CD4-positive, alpha-beta memory T cell (primary cell): Measurements from ENCODE around the gene NUP188. TPM values are rescaled to one million over a fixed set of nuclear protein-coding genes. Genes with fewer than 3 reads are reported as not detected.

Source experiments
- CTCF ChIA-PET: fragments of 350-600 bp; sonication (Branson Sonifier 250); formaldehyde crosslinking; loops from one replicate; lab custom pipeline; 2021; ENCODE audit warnings: inconsistent platforms; ENCODE audit not compliant: partially characterized antibody; lab: Charles Lee
- POLR2A ChIA-PET: fragments of 350-600 bp; sonication (Branson Sonifier 250); formaldehyde crosslinking; loops from one replicate; lab custom pipeline; 2021; ENCODE audit not compliant: partially characterized antibody; lab: Charles Lee
- DNase-seq, 5 donors: peaks; one replicate each; pipeline versions ENCODE4 v3.0.0 to v3.0.0-alpha.2; 2020 to 2022; ENCODE audit warnings: mixed read lengths in 1 of 5
- H3K27ac ChIP-seq: one replicate; pipeline ENCODE4 v1.7.0; 2013; ENCODE audit warnings: low read depth, low read length
- H3K27me3 ChIP-seq: 2 replicates; pipeline ENCODE4 v1.7.0; 2013; ENCODE audit warnings: mild to moderate bottlenecking, low read length, moderate library complexity; ENCODE audit not compliant: insufficient read depth
- H3K36me3 ChIP-seq: 2 replicates; pipeline ENCODE4 v1.7.0; 2013; ENCODE audit warnings: mild to moderate bottlenecking, low read length, moderate library complexity; ENCODE audit not compliant: insufficient read depth
- H3K4me1 ChIP-seq: 2 replicates; pipeline ENCODE4 v1.7.0; 2013; ENCODE audit warnings: mild to moderate bottlenecking, low read length, moderate library complexity; ENCODE audit not compliant: insufficient read depth
- H3K4me3 ChIP-seq, 2 donors: one replicate each; pipeline ENCODE4 v1.7.0; 2013; ENCODE audit warnings: low read length in 2 of 2, mild to moderate bottlenecking in 1 of 2
- H3K9me3 ChIP-seq, 2 donors: one replicate each; pipeline ENCODE4 v1.7.0; 2013; ENCODE audit warnings: low read length in 2 of 2, control low read depth in 1 of 2; ENCODE audit not compliant: control insufficient read depth in 1 of 2
- H3K27ac Mint-ChIP-seq, 7 donors: one replicate each; pipeline ENCODE4 v1.8.0; 2020 to 2021; ENCODE audit warnings: mixed read lengths in 7 of 7, mild to moderate bottlenecking in 6 of 7, inconsistent platforms in 3 of 7, moderate library complexity in 3 of 7
- H3K27me3 Mint-ChIP-seq, 2 donors: one replicate each; pipeline ENCODE4 v1.8.0; 2020 to 2021; ENCODE audit warnings: mixed read lengths in 2 of 2
- H3K36me3 Mint-ChIP-seq, 2 donors: one replicate each; pipeline ENCODE4 v1.8.0; 2020 to 2021; ENCODE audit warnings: mixed read lengths in 2 of 2, inconsistent platforms in 1 of 2, mild to moderate bottlenecking in 1 of 2
- H3K4me1 Mint-ChIP-seq, 4 donors: one replicate each; pipeline ENCODE4 v1.8.0; 2020 to 2021; ENCODE audit warnings: mixed read lengths in 4 of 4, mild to moderate bottlenecking in 1 of 4
- H3K4me3 Mint-ChIP-seq, 8 donors: one replicate each; pipeline ENCODE4 v1.8.0; 2020 to 2021; ENCODE audit warnings: mixed read lengths in 8 of 8, mild to moderate bottlenecking in 7 of 8, moderate library complexity in 6 of 8, inconsistent platforms in 3 of 8
- H3K9me3 Mint-ChIP-seq, 8 donors: one replicate each; pipeline ENCODE4 v1.8.0; 2020 to 2021; ENCODE audit warnings: mixed read lengths in 8 of 8, mild to moderate bottlenecking in 5 of 8, inconsistent platforms in 3 of 8, moderate library complexity in 1 of 8
- intact Hi-C: fragments of 100-400 bp; cut with micrococcal nuclease; formaldehyde crosslinking; loops from one replicate; pipeline ENCODE4 v1.15.1; 2023
- polyA plus RNA-seq, 2 donors: library from polyadenylated mRNA; unstranded; fragments of 300-500 nt; fragmentation: Illumina TruSeq; gene quantifications; one replicate each; pipeline ENCODE4 v1.2.3, GENCODE V29; 2021
- total RNA-seq, 2 experiments: library from RNA; stranded (reverse); gene quantifications; one replicate each; pipeline ENCODE4 v1.2.3, GENCODE V29; 2021

NUP188 gene
- total and polyA plus RNA-seq, 4 experiments from 2014 or later = 27.2 to 70.8 (median 54.8) TPM

DNA sequence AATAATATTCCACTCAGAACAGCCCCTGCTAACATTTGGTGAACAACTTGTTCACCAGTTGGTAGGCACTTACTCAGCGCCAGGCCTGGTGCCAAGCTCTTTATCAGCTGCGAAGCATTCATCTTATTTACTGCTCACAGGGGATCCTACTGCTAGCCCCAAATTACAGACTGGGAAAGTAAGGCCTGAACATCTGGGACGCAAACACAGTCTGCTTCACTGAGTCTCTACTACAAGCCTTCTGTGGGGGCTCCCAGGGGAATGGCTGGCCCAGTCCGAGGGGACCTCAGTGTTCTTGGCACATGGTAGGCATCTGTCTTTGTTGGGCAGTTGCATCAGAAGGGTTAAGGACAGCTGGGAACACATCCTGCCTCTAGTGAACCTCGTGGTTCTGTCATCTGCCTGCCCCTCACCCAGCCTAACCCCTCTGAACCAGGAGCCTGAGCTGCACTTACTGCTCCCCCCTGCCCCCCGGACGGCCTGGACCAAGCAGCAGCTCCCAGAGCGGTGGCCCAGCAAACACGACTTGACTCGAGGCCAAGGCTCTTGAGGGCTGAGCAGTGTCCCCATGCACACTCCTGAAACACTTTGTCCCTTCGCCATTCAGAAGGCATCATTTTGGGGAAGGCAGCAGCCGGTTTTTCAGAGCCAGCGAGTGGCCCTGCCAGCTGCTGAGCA is 27.0 kb upstream of the NUP188 start, which contains the start of gene PHYHD1:
Gene PHYHD1 (plus strand): TSS at position 602 of the 678 bp plus-strand sequence. CDS start 1,342 bp downstream, outside the sequence.
- Mint-ChIP-seq H3K36me3 (peaks cover 18 to 23% of the 10 kb centered on the region in 2 donors), H3K4me1 (peaks cover 1 to 9% (median 4%) of the 10 kb centered on the region in 4 donors)
- POLR2A ChIA-PET = interaction anchor here (0.6 to 1.3 kb wide), 2 partner anchors 19 to 38 kb away, joined by 3 to 4 read pairs; no protein-coding TSS in a partner anchor

DNA sequence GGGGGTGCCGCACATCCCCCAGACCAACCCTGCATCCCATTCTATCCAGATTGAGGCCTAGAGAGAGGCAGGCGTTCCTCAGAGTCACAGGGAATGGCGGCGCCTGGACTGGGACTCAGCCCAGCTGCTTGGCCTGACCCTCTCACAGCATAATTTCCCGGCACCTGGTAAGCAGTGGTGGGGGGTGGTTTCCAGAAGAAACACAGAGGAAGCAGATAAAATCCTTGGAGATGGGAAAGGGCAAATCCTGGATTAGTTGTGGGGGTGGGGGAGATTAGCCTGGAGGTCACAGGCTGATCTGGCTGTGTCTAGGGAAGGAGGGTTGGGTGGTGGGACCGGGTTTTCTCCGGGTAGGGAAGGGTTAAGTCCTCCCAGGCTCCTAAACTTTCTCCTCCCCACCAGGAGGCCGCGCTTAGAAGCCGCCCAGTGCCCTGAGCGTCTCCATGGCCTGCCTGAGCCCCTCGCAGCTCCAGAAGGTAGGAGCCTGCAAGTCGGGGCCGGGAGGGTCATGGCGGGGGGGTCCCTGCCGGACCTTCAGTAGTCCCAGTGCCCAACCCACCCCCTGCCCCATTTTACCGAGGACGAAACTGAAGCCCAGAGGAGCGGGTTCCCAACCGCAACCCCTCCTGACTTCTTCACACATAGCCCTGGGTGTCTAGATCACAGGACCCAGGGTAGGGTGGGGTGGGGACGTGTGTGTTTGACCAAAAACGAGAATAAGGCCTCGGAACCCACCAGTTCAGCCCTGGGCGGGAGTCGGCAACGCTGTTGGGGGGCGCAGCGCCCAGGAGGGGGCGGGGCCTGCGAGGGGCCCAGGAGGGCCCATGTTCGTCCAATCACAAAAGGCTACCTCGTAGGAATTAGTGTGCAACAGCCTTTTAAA is 25.4 kb upstream of the NUP188 start:
- intact Hi-C loops = no loop called here
- peaks cover 12 to 14% of the 10 kb centered on the region in 2 donors for H3K36me3 Mint-ChIP-seq
- H3K27me3 Mint-ChIP-seq = no peaks in the 10 kb centered on the region
- CTCF ChIA-PET = interaction anchor here (0.7 to 9.8 kb wide), 2 partner anchors 58 to 874 kb away, joined by 3 to 332 read pairs; no protein-coding TSS in a partner anchor
- peaks cover 10% of the 10 kb centered on the region for H3K36me3 ChIP-seq
- H3K4me1 ChIP-seq = no peaks in the 10 kb centered on the region
- H3K4me3 Mint-ChIP-seq = peak overlapping the region in 1 of 8 donors; percentile 54
- POLR2A ChIA-PET = interaction anchor here (1.6 to 2.4 kb wide), 2 partner anchors 13 to 40 kb away, joined by 5 to 10 read pairs; partner anchors contain the start of genes KYAT1 and LRRC8A
- H3K9me3 Mint-ChIP-seq = no peaks in the 10 kb centered on the region
- no peaks in the 10 kb centered on the region for H3K9me3 ChIP-seq
- no peak overlapping the region for H3K27ac Mint-ChIP-seq
- no peaks in the 10 kb centered on the region for H3K27me3 ChIP-seq
- no peak overlapping the region for H3K4me3 ChIP-seq
- no peak overlapping the region for H3K27ac ChIP-seq
- peaks cover 3 to 14% (median 9%) of the 10 kb centered on the region in 4 donors for H3K4me1 Mint-ChIP-seq
- DNase-seq = no peak

More for the DNA sequence above, 27.0 kb upstream of the NUP188 start, which contains the start of gene PHYHD1:
- intact Hi-C loops = no loop called here
- no peaks in the 10 kb centered on the region for H3K27me3 Mint-ChIP-seq
- no peaks in the 10 kb centered on the region for H3K9me3 Mint-ChIP-seq
- no peaks in the 10 kb centered on the region for H3K9me3 ChIP-seq
- peak within 1 kb of the TSS in 2 of 7 donors; percentile 23 to 42 for H3K27ac Mint-ChIP-seq
- peak within 1 kb of the TSS in 1 of 8 donors; percentile 54 for H3K4me3 Mint-ChIP-seq
- H3K27me3 ChIP-seq = no peaks in the 10 kb centered on the region
- no peak within 1 kb of the TSS for H3K27ac ChIP-seq
- peaks cover 20% of the 10 kb centered on the region for H3K36me3 ChIP-seq
- CTCF ChIA-PET = interaction anchor here (0.7 to 0.9 kb wide), 3 partner anchors 29 to 56 kb away, joined by 3 read pairs; no protein-coding TSS in a partner anchor
- H3K4me3 ChIP-seq = no peak within 1 kb of the TSS
- no peak for DNase-seq
- H3K4me1 ChIP-seq = no peaks in the 10 kb centered on the region

DNA sequence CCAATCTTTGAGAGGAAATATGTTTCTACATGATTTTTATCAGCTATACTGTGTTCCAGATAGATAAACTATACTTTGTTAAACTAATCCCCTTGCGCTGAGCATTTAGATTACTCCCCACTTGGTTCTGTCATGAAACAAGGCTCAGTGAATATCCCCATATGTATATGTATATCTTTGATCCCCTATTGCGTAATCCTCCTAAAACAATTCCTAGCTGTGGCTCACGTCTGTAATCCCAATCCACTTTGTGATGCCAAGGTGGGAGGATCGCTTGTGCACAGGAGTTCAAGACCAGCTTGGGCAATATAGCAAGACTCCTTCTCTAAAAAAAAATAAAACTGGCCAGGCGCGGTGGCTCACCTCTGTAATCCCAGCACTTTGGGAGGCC is 24.0 kb upstream of the NUP188 start:
- Mint-ChIP-seq H3K27ac (no peak overlapping the region), H3K27me3 (no peaks in the 10 kb centered on the region), H3K4me3 (no peak overlapping the region), H3K9me3 (no peaks in the 10 kb centered on the region), H3K36me3 (peaks cover 0 to 2% of the 10 kb centered on the region in 2 donors), H3K4me1 (peaks cover 7 to 15% (median 12%) of the 10 kb centered on the region in 4 donors)
- Histone ChIP-seq H3K27me3 (no peaks in the 10 kb centered on the region), H3K36me3 (no peaks in the 10 kb centered on the region), H3K9me3 (no peaks in the 10 kb centered on the region), H3K4me1 (peaks cover 8% of the 10 kb centered on the region), H3K27ac (no peak overlapping the region), H3K4me3 (no peak overlapping the region)
- intact Hi-C loops = no loop called here
- DNase-seq = no peak
- POLR2A ChIA-PET = interaction anchor here (1.6 to 2.4 kb wide), 2 partner anchors 15 to 42 kb away, joined by 5 to 10 read pairs; partner anchors contain the start of genes KYAT1 and LRRC8A
- CTCF ChIA-PET = interaction anchor here (6.9 to 9.8 kb wide), 2 partner anchors 44 to 60 kb away, joined by 100 to 332 read pairs; partner anchors contain the start of genes KYAT1 and LRRC8A

DNA sequence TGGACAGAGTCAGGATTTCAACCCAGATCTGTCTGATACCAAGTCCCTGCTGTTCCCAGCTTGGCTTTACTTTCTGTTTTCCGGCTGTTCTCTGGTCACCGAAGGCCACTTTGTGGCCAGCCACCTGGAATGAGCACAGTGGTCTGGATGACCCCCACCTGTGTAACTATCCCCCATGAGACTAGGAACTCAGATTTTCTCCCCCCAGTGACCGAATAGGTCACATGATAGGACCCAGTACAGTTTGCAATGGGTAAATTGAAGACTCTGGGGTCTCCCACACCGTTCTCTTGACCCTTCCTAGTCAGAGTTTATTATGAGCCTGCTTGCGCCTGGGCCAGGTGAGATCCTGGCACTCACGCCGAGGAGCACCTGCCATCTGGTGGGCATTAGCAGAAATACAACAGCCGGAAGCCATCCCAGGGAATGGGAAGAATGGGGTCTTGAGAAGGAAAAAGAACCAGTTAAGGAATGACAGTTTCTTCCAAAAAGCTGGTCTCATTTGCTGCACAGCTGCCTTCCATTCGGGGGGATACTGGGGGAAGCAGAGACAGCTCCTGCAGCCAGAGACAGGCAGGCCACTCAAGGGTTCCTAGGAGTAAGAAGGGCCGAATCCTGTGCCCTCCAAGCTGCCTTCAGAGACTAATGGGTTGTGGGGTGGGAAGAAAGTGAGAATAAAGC is 19.6 kb upstream of the NUP188 start:
- H3K9me3 ChIP-seq = no peaks in the 10 kb centered on the region
- H3K4me1 Mint-ChIP-seq = peaks cover 4 to 13% (median 11%) of the 10 kb centered on the region in 4 donors
- peak in 4 of 5 donors; percentile 44 to 61 (median 49) for DNase-seq
- H3K36me3 ChIP-seq = no peaks in the 10 kb centered on the region
- no peak overlapping the region for H3K4me3 Mint-ChIP-seq
- H3K27me3 Mint-ChIP-seq = no peaks in the 10 kb centered on the region
- POLR2A ChIA-PET = interaction anchor here (1.0 to 2.0 kb wide), 3 partner anchors 47 to 66 kb away, joined by 3 to 5 read pairs (median 3); no protein-coding TSS in a partner anchor
- intact Hi-C loops = loop anchor here (1.0 kb wide), 3 partner anchors 26 to 65 kb away; partner anchors contain the start of gene LRRC8A
- peak overlapping the region in 4 of 7 donors; percentile 5 to 60 (median 20) for H3K27ac Mint-ChIP-seq
- H3K27ac ChIP-seq = no peak overlapping the region
- CTCF ChIA-PET = interaction anchor here (0.5 to 9.8 kb wide), 35 partner anchors 9 to 566 kb away, joined by 3 to 332 read pairs (median 6); partner anchors contain the start of genes DOLK, ENDOG, KYAT1 and LRRC8A
- H3K4me3 ChIP-seq = no peak overlapping the region
- H3K4me1 ChIP-seq = peaks cover 8% of the 10 kb centered on the region
- H3K9me3 Mint-ChIP-seq = no peaks in the 10 kb centered on the region
- no peaks in the 10 kb centered on the region for H3K27me3 ChIP-seq
- no peaks in the 10 kb centered on the region for H3K36me3 Mint-ChIP-seq

DNA sequence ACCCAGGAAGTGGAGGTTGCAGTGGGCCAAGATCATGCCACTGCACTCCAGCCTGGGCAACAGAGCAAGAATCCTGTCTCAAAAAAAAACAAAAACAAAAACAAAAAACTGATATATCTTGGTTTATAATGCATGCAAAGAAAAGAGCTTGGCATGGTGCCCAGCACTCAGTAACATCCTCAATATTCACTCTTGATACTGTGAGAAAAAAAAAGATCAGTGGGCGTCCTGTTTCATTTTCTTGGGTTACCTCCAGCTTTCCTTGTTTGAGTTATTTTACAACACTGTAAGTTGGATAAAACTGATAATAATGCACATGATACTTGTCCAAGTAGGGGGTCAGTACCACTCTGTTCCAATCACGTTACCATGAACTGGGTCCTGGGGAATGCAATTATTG is 18.9 kb upstream of the NUP188 start:
- H3K4me3 ChIP-seq = no peak overlapping the region
- no peak for DNase-seq
- intact Hi-C loops = loop anchor here (1.0 kb wide), 3 partner anchors 26 to 65 kb away; partner anchors contain the start of gene LRRC8A
- CTCF ChIA-PET = interaction anchor here (0.7 to 9.8 kb wide), 34 partner anchors 8 to 566 kb away, joined by 3 to 332 read pairs (median 6); partner anchors contain the start of genes DOLK, ENDOG, KYAT1 and LRRC8A
- POLR2A ChIA-PET = interaction anchor here (0.6 to 2.0 kb wide), 3 partner anchors 65 to 76 kb away, joined by 3 to 5 read pairs (median 3); no protein-coding TSS in a partner anchor
- H3K27ac ChIP-seq = no peak overlapping the region
- H3K9me3 ChIP-seq = no peaks in the 10 kb centered on the region
- Mint-ChIP-seq H3K4me3 (no peak overlapping the region), H3K9me3 (no peaks in the 10 kb centered on the region), H3K4me1 (peaks cover 4 to 13% (median 11%) of the 10 kb centered on the region in 4 donors), H3K36me3 (no peaks in the 10 kb centered on the region), H3K27ac (no peak overlapping the region), H3K27me3 (no peaks in the 10 kb centered on the region)
- H3K36me3 ChIP-seq = no peaks in the 10 kb centered on the region
- no peaks in the 10 kb centered on the region for H3K27me3 ChIP-seq
- H3K4me1 ChIP-seq = peaks cover 8% of the 10 kb centered on the region

DNA sequence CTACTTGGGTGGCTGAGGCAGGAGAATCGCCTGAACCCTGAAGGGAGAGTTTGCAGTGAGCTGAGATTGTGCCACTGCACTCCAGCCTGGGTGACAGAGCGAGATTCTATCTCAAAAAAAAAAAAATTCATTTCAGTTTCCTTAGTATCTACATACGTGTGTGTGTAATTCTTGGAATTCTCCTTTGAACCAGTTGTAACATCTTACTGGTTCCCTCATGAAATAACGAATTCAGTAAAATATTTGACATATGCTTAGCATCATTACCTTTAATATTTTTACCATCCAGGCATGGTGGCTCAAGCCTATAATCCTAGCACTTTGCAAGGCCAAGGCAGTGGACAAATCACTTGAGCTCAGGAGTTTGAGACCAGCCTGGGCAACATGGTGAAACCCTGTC is 17.9 kb upstream of the NUP188 start:
- Mint-ChIP-seq H3K27ac (no peak overlapping the region), H3K27me3 (no peaks in the 10 kb centered on the region), H3K4me1 (peaks cover 4 to 13% (median 11%) of the 10 kb centered on the region in 4 donors), H3K4me3 (no peak overlapping the region), H3K9me3 (no peaks in the 10 kb centered on the region), H3K36me3 (no peaks in the 10 kb centered on the region)
- H3K36me3 ChIP-seq = no peaks in the 10 kb centered on the region
- intact Hi-C loops = no loop called here
- ChIA-PET POLR2A (no interaction called here), CTCF (interaction anchor here (0.9 to 9.8 kb wide), 12 partner anchors 7 to 284 kb away, joined by 3 to 332 read pairs (median 9); partner anchors contain the start of genes ENDOG, KYAT1 and LRRC8A)
- H3K4me3 ChIP-seq = no peak overlapping the region
- no peak overlapping the region for H3K27ac ChIP-seq
- H3K9me3 ChIP-seq = no peaks in the 10 kb centered on the region
- peaks cover 8% of the 10 kb centered on the region for H3K4me1 ChIP-seq
- DNase-seq = no peak
- H3K27me3 ChIP-seq = no peaks in the 10 kb centered on the region
